ENCODE measurements around the gene SUGT1. TPM values are rescaled to one million over a fixed set of nuclear protein-coding genes. Genes with fewer than 3 reads are reported as not detected.
A peak's percentile ranks its signal among the peaks of the same experiment; 100 is the strongest.

SUGT1 gene
- total and polyA plus RNA-seq, 2 experiments from 2014 or later, result 51.1 to 52.3 TPM

GRCh38 chr13:52738719-52739467 is 86.3 kb downstream of the SUGT1 start:
- Histone ChIP-seq H3K4me2 (peak overlapping the region; percentile 99), H3K4me1 (ENCODE audit: insufficient read depth) (no peaks in the 10 kb centered on the region), H3K27me3 (peaks cover 52% of the 10 kb centered on the region), H4K20me1 (ENCODE audit: insufficient read depth, poor library complexity, severe bottlenecking) (no peaks in the 10 kb centered on the region), H3K9me2 (replicated peaks; ENCODE audit: insufficient read depth) (no peaks in the 10 kb centered on the region), H3K4me3 (peak overlapping the region; percentile 38), H3K9me3 (ENCODE audit: low read depth) (no peaks in the 10 kb centered on the region), H3K36me3 (replicated peaks; ENCODE audit: insufficient read depth, low read depth) (no peaks in the 10 kb centered on the region), H3K27ac (no peak overlapping the region), H2AFZ (peak overlapping the region; percentile 90), H3K79me2 (no peaks in the 10 kb centered on the region)
- WGBS (ENCODE audit: low lambda C conversion rate, missing lambda C conversion rate), result 5% methylated on average over 72 of the region's 75 CpGs
- DNase-seq (ENCODE audit: low spot score), result peak; percentile 47
- TF ChIP-seq EZH2 (IDR thresholded peaks at IDR 0.05; ENCODE audit: borderline replicate concordance), result peak; percentile 53
- TF ChIP-seq EZH2phosphoT487 (IDR thresholded peaks at IDR 0.05; ENCODE audit: low read depth, severe bottlenecking, unreplicated experiment), result no peak
- TF ChIP-seq, protein P1, sequence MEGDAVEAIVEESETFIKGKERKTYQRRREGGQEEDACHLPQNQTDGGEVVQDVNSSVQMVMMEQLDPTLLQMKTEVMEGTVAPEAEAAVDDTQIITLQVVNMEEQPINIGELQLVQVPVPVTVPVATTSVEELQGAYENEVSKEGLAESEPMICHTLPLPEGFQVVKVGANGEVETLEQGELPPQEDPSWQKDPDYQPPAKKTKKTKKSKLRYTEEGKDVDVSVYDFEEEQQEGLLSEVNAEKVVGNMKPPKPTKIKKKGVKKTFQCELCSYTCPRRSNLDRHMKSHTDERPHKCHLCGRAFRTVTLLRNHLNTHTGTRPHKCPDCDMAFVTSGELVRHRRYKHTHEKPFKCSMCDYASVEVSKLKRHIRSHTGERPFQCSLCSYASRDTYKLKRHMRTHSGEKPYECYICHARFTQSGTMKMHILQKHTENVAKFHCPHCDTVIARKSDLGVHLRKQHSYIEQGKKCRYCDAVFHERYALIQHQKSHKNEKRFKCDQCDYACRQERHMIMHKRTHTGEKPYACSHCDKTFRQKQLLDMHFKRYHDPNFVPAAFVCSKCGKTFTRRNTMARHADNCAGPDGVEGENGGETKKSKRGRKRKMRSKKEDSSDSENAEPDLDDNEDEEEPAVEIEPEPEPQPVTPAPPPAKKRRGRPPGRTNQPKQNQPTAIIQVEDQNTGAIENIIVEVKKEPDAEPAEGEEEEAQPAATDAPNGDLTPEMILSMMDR (IDR thresholded peaks at IDR 0.05; ENCODE audit: poor library complexity), result peak; percentile 55

DNA sequence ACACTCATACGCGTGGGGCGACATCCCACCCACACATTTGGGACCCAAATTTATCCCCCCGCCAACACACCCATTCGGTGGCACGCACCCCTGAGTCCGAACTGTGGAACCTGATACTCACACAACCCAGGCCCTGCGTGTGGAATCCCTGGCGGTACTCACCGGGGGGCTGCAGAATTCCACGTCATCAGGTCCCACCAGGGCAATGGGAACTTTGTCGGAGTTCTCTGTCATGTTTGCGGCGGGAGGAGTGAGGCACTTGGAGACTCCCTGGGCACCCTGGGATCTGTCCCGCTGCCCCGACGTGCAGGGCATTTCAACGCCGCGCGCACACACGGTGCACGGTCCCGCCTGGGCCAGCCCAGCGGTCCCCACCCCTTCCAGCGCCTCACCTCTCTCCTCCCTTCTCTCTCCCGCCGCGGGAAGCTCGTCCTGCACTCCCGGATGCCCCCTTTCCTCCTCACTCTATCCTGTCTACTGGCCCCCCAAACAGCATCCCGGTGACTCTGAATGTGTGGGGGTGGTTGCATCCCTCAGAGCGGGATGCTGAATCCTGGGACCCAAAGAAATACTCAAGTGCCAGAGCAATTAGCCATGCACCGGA is 86.9 kb downstream of the SUGT1 start, which contains the start of gene CNMD:
CNMD (minus strand) TSS at position 353 of the 604 bp plus-strand sequence; CDS start at position 234, 119 bp downstream.
- 5% methylated on average over 33 of the region's 34 CpGs for WGBS (ENCODE audit: low lambda C conversion rate, missing lambda C conversion rate)
- Histone ChIP-seq H2AFZ (peak within 1 kb of the TSS; percentile 90), H3K9me2 (replicated peaks; ENCODE audit: insufficient read depth) (no peaks in the 10 kb centered on the region), H3K79me2 (no peaks in the 10 kb centered on the region), H3K27ac (no peak within 1 kb of the TSS), H3K9me3 (ENCODE audit: low read depth) (no peaks in the 10 kb centered on the region), H3K4me3 (peak within 1 kb of the TSS; percentile 38), H3K36me3 (replicated peaks; ENCODE audit: insufficient read depth, low read depth) (no peaks in the 10 kb centered on the region), H3K4me1 (ENCODE audit: insufficient read depth) (no peaks in the 10 kb centered on the region), H3K27me3 (peaks cover 52% of the 10 kb centered on the region), H4K20me1 (ENCODE audit: insufficient read depth, poor library complexity, severe bottlenecking) (no peaks in the 10 kb centered on the region), H3K4me2 (peak within 1 kb of the TSS; percentile 99)
- DNase-seq (ENCODE audit: low spot score), result no peak
- TF ChIP-seq EZH2phosphoT487 (IDR thresholded peaks at IDR 0.05; ENCODE audit: low read depth, severe bottlenecking, unreplicated experiment) (no peak), EZH2 (IDR thresholded peaks at IDR 0.05; ENCODE audit: borderline replicate concordance) (peak; percentile 38)

- Histone ChIP-seq H3K9me3 (ENCODE audit: low read depth) (no peaks in the 10 kb centered on the region), H3K79me2 (no peaks in the 10 kb centered on the region), H3K27ac (no peak overlapping the region), H4K20me1 (ENCODE audit: insufficient read depth, poor library complexity, severe bottlenecking) (no peaks in the 10 kb centered on the region), H3K4me1 (ENCODE audit: insufficient read depth) (no peaks in the 10 kb centered on the region), H3K4me3 (no peak overlapping the region), H3K36me3 (replicated peaks; ENCODE audit: insufficient read depth, low read depth) (no peaks in the 10 kb centered on the region), H2AFZ (no peak overlapping the region), H3K9me2 (replicated peaks; ENCODE audit: insufficient read depth) (no peaks in the 10 kb centered on the region), H3K27me3 (peaks cover 36% of the 10 kb centered on the region), H3K4me2 (no peak overlapping the region)
- WGBS (ENCODE audit: low lambda C conversion rate, missing lambda C conversion rate), result 65% methylated on average over 1 of the region's 1 CpG
- TF ChIP-seq EZH2phosphoT487 (IDR thresholded peaks at IDR 0.05; ENCODE audit: low read depth, severe bottlenecking, unreplicated experiment), result no peak
- TF ChIP-seq EZH2 (IDR thresholded peaks at IDR 0.05; ENCODE audit: borderline replicate concordance), result no peak
- TF ChIP-seq, protein P1 (IDR thresholded peaks at IDR 0.05; ENCODE audit: poor library complexity), result no peak
- DNase-seq (ENCODE audit: low spot score), result no peak
Observed at GRCh38 chr13:52743569-52743968, 90.9 kb downstream of the SUGT1 start.

DNA sequence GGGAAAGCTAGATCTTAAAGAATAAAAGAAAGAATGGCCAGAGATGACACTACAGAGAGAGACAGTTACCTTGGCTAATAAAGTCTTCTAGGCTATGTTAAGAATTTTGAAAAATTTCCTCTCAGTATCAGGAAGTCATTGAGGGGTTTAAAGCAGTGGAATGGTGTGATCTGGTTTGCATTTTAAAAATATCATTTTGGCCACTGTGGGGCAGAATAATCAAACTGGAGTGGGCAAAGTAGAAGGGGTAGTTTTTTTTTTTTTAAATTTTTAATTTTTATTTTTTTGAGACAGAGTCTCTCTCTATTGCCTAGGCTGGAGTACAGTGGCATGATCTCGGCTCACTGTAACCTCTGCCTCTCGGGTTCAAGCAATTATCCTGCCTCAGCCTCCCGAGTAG is 91.4 kb downstream of the SUGT1 start:
- Histone ChIP-seq H2AFZ (no peak overlapping the region), H3K9me3 (ENCODE audit: low read depth) (no peaks in the 10 kb centered on the region), H3K27ac (no peak overlapping the region)

More for the DNA sequence above, 91.4 kb downstream of the SUGT1 start:
- Histone ChIP-seq H3K36me3 (replicated peaks; ENCODE audit: insufficient read depth, low read depth) (no peaks in the 10 kb centered on the region), H3K9me2 (replicated peaks; ENCODE audit: insufficient read depth) (no peaks in the 10 kb centered on the region), H3K4me3 (no peak overlapping the region), H3K27me3 (peaks cover 33% of the 10 kb centered on the region), H3K79me2 (no peaks in the 10 kb centered on the region), H4K20me1 (ENCODE audit: insufficient read depth, poor library complexity, severe bottlenecking) (no peaks in the 10 kb centered on the region), H3K4me1 (ENCODE audit: insufficient read depth) (no peaks in the 10 kb centered on the region), H3K4me2 (no peak overlapping the region)
- DNase-seq (ENCODE audit: low spot score), result no peak
- TF ChIP-seq, protein P1 (IDR thresholded peaks at IDR 0.05; ENCODE audit: poor library complexity), result peak; percentile 12
- no peak for TF ChIP-seq EZH2phosphoT487 (IDR thresholded peaks at IDR 0.05; ENCODE audit: low read depth, severe bottlenecking, unreplicated experiment)
- WGBS (ENCODE audit: low lambda C conversion rate, missing lambda C conversion rate), result 93% methylated on average over 3 of the region's 3 CpGs

Measured in hepatocyte (in vitro differentiated cells).